KOPT-K1 (cell line): Measurements from ENCODE around the gene TRPV5.

Experiments used
- H3K27ac ChIP-seq: fragments of 200-600 bp; sonication (generic); 2 replicates; pipeline ENCODE4 v1.5.1; 2016; ENCODE audit warnings: antibody characterized with exemption, mild to moderate bottlenecking, low read depth, low read length; ENCODE audit not compliant: poor library complexity, severe bottlenecking
- H3K36me3 ChIP-seq: fragments of 200-600 bp; sonication (generic); 2 replicates; pipeline ENCODE4 v1.5.1; 2017; ENCODE audit warnings: antibody characterized with exemption, mild to moderate bottlenecking, low read length, moderate library complexity; ENCODE audit not compliant: insufficient read depth
- H3K9me3 ChIP-seq: fragments of 200-600 bp; sonication (generic); 2 replicates; pipeline ENCODE4 v1.5.1; 2017; ENCODE audit warnings: antibody characterized with exemption, low read length, mild to moderate bottlenecking; ENCODE audit not compliant: insufficient read depth, poor library complexity, severe bottlenecking

TRPV5 gene

GRCh38 chr7:142892951-142893350 is 40.6 kb downstream of the TRPV5 start:
- Histone ChIP-seq H3K27ac (no peak overlapping the region), H3K9me3 (no peaks in the 10 kb centered on the region), H3K36me3 (no peaks in the 10 kb centered on the region)

- no peaks in the 10 kb centered on the region for H3K36me3 ChIP-seq
- H3K9me3 ChIP-seq = no peaks in the 10 kb centered on the region
- H3K27ac ChIP-seq = no peak overlapping the region
Measured at GRCh38 chr7:142891490-142892082, 42.0 kb downstream of the TRPV5 start.

GRCh38 chr7:142890874-142891485 is 42.6 kb downstream of the TRPV5 start:
- H3K36me3 ChIP-seq = no peaks in the 10 kb centered on the region
- H3K9me3 ChIP-seq = no peaks in the 10 kb centered on the region
- H3K27ac ChIP-seq = no peak overlapping the region

GRCh38 chr7:142889816-142890215 is 43.7 kb downstream of the TRPV5 start:
- Histone ChIP-seq H3K27ac (no peak overlapping the region), H3K9me3 (no peaks in the 10 kb centered on the region), H3K36me3 (no peaks in the 10 kb centered on the region)

- no peak overlapping the region for H3K27ac ChIP-seq
- no peaks in the 10 kb centered on the region for H3K9me3 ChIP-seq
- no peaks in the 10 kb centered on the region for H3K36me3 ChIP-seq
Measured at GRCh38 chr7:142887282-142888015, 46.1 kb downstream of the TRPV5 start.

GRCh38 chr7:142886866-142887265 is 46.7 kb downstream of the TRPV5 start:
- Histone ChIP-seq H3K36me3 (no peaks in the 10 kb centered on the region), H3K27ac (no peak overlapping the region), H3K9me3 (no peaks in the 10 kb centered on the region)

- Histone ChIP-seq H3K27ac (no peak within 1 kb of the TSS), H3K36me3 (no peaks in the 10 kb centered on the region), H3K9me3 (no peaks in the 10 kb centered on the region)
Measured at GRCh38 chr7:142885311-142886230, 48.0 kb downstream of the TRPV5 start, which contains the start of gene TRPV6. TRPV6 (minus strand) TSS chr7:142885745.

- H3K9me3 ChIP-seq = no peaks in the 10 kb centered on the region
- H3K36me3 ChIP-seq = no peaks in the 10 kb centered on the region
- no peak overlapping the region for H3K27ac ChIP-seq
Measured at GRCh38 chr7:142884286-142884640, 49.3 kb downstream of the TRPV5 start.

- H3K27ac ChIP-seq = no peak overlapping the region
- no peaks in the 10 kb centered on the region for H3K36me3 ChIP-seq
- no peaks in the 10 kb centered on the region for H3K9me3 ChIP-seq
Measured at GRCh38 chr7:142883571-142884285, 49.8 kb downstream of the TRPV5 start.

- Histone ChIP-seq H3K36me3 (no peaks in the 10 kb centered on the region), H3K27ac (no peak overlapping the region), H3K9me3 (no peaks in the 10 kb centered on the region)
Measured at GRCh38 chr7:142883145-142883544, 50.4 kb downstream of the TRPV5 start.

- Histone ChIP-seq H3K9me3 (no peaks in the 10 kb centered on the region), H3K27ac (no peak overlapping the region), H3K36me3 (no peaks in the 10 kb centered on the region)
Measured at GRCh38 chr7:142882338-142882678, 51.2 kb downstream of the TRPV5 start.

GRCh38 chr7:142881586-142882337 is 51.8 kb downstream of the TRPV5 start:
- H3K27ac ChIP-seq = no peak overlapping the region
- H3K9me3 ChIP-seq = no peaks in the 10 kb centered on the region
- no peaks in the 10 kb centered on the region for H3K36me3 ChIP-seq

GRCh38 chr7:142880876-142881505 is 52.6 kb downstream of the TRPV5 start:
- Histone ChIP-seq H3K36me3 (no peaks in the 10 kb centered on the region), H3K27ac (no peak overlapping the region), H3K9me3 (no peaks in the 10 kb centered on the region)

GRCh38 chr7:142879060-142879459 is 54.5 kb downstream of the TRPV5 start:
- peaks cover 6% of the 10 kb centered on the region; the same call in 1 of the 2 replicates for H3K36me3 ChIP-seq

More at GRCh38 chr7:142879060-142879459, 54.5 kb downstream of the TRPV5 start:
- no peak overlapping the region for H3K27ac ChIP-seq
- no peaks in the 10 kb centered on the region for H3K9me3 ChIP-seq
